GM12873 (cell line): ENCODE data around the gene C10orf105.

Experiments used
- CTCF ChIP-seq: IDR thresholded peaks from 2 replicates; pipeline ENCODE4 v1.5.1; 2012; ENCODE audit warnings: low read depth, mild to moderate bottlenecking, moderate library complexity, low read length, control low read depth; ENCODE audit not compliant: insufficient read depth; ENCODE audit errors: missing control alignments

Gene C10orf105

DNA sequence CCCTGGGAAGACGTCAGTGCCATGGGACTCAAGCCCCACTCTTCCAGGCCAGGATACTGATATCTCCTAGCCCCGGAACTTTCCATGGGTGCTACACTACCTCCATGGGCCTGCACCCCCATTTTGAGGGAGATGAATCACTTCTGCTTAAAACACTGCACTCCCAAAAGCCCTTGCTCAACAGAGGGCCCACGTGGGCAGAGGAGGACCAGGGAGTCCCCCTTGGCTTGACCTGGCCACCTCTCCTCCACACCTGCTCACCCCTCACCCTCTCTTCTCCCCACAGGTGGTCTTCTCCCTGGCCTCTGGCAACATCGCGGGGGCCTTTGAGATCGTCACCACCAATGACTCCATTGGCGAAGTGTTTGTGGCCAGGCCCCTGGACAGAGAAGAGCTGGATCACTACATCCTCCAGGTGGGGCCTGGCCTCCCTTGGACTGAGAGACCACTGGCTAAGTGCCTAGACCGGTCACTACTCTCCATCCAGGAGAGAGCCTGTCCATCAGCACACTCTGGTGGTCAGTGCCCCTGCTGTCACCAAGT is 19.9 kb upstream of the C10orf105 start:
- no peak for TF ChIP-seq CTCF

DNA sequence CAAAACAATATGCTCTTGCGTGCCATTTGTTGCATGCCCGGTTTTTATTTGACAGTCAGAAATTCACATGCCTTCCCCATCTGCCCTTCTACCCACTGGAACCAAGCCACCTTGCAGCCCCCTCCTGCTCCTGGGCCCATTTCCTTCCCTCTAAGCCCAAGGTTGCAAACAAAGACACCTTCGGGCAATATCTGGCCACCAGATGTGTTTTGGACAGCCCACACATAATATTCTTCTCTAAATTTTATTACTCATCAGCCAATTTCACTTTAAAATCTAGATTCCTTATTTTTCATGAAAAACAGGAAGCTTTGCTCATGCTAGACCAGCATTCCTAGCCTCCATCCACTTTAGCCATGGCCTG is 18.2 kb upstream of the C10orf105 start:
- TF ChIP-seq CTCF: no peak

DNA sequence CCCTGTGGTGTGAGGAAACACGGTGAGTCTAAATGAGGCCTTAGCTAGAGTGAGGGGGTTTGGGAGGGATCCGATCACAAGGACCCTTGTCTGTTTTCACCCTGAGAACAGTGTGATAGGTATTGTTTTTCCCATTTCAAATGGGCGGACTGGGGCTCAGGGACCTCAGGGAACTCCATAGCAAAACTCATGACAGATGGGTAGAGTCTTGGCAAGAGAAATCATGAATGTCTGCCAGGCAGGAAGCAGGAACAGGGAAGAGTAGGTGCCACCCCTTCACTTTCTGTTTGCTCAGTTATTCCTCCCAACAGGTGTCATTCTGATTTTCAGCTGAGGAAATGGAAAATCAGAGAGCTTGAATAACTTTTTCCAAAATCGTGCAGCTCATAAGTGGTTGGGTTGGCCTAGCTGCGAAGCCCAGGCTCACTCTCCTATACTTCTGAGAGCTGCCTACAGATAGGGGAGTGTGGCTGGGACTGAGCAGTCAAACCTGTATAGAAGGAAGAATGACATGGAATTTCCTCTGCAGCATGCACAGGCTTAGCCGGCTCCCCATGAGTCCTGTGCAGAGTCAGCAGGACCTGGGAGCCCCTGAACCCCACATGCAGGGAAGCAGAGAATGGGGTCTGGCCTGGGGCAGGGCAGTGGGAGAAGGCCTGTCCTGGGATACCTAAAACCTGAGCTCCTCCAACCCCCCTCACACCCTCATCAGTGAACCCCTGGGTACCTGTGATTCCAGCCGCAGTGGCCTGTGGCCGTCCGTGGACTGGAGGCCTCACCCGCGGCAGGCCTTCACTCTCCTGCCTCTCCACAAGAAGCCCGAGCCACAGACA is 17.6 kb upstream of the C10orf105 start:
- TF ChIP-seq CTCF: no peak

- no peak for TF ChIP-seq CTCF
Measured at GRCh38 chr10:71736570-71736952, 17.0 kb upstream of the C10orf105 start.

- TF ChIP-seq CTCF: no peak
Measured at GRCh38 chr10:71735709-71736569, 16.4 kb upstream of the C10orf105 start.

- TF ChIP-seq CTCF: no peak
Measured at GRCh38 chr10:71734797-71735196, 15.2 kb upstream of the C10orf105 start.

DNA sequence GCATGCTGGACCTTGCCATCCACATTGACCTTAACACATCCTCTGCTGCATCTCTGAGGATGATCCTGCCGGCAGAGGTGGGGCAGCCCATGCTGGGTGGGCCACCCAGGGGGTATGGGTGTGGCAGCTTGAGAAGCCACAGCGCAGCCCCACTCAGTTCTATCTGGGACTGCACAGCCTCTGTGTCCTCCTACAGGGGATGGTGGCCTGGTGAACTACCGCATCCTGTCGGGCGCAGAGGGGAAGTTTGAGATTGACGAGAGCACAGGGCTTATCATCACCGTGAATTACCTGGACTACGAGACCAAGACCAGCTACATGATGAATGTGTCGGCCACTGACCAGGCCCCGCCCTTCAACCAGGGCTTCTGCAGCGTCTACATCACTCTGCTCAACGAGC is 12.2 kb upstream of the C10orf105 start:
- TF ChIP-seq CTCF: no peak
